Heart right ventricle (tissue), 16 donors: Measurements from ENCODE around the gene FAM83E. TPM values are rescaled to one million over a fixed set of nuclear protein-coding genes. Genes with fewer than 3 reads are reported as not detected.

ENCODE experiments used
- ATAC-seq, 8 donors: fragments of 200-7000 bp; cut with Tn5 transposase; one replicate each; pipeline ENCODE4 v1.9.1; 2020; ENCODE audit warnings: mild to moderate bottlenecking in 8 of 8, moderate library complexity in 8 of 8, moderate number of reproducible peaks in 1 of 8
- DNase-seq, 2 donors: peaks; one replicate each; pipeline ENCODE4 v3.0.0-alpha.2; 2020
- H3K27ac ChIP-seq, 10 donors: fragments of 200-600 bp; sonication (generic) in 2 of 10; one replicate each; pipeline versions ENCODE4 v1.5.0 to v1.8.0; 2020 to 2022; ENCODE audit warnings: mild to moderate bottlenecking in 3 of 10
- H3K27me3 ChIP-seq, 7 donors: fragments of 200-600 bp; one replicate each; pipeline ENCODE4 v1.8.0; 2021 to 2022; ENCODE audit warnings: mild to moderate bottlenecking in 2 of 7
- H3K36me3 ChIP-seq, 9 donors: fragments of 200-600 bp; sonication (generic) in 1 of 9; one replicate each; pipeline versions ENCODE4 v1.5.0 to v1.8.0; 2020 to 2022; ENCODE audit warnings: mild to moderate bottlenecking in 2 of 9
- H3K4me1 ChIP-seq, 9 donors: fragments of 200-600 bp; sonication (generic) in 1 of 9; one replicate each; pipeline versions ENCODE4 v1.5.0 to v1.8.0; 2020 to 2022; ENCODE audit warnings: mild to moderate bottlenecking in 4 of 9
- H3K4me3 ChIP-seq, 10 donors: fragments of 200-600 bp; sonication (generic) in 2 of 10; one replicate each; pipeline versions ENCODE4 v1.5.0 to v1.8.0; 2020 to 2022; ENCODE audit warnings: mild to moderate bottlenecking in 7 of 10, moderate library complexity in 2 of 10
- H3K9me3 ChIP-seq, 11 donors: fragments of 200-600 bp in 10 of 11; sonication (generic) in 2 of 11; one replicate each; pipeline versions ENCODE4 v1.5.0 to v1.8.0; 2013 to 2022; ENCODE audit warnings: mild to moderate bottlenecking in 2 of 11, control low read depth in 1 of 11, moderate library complexity in 1 of 11
- WGBS, 2 donors: extraction: QIAGEN DNeasy Blood & Tissue Kit; methylation state at CpG; one replicate each; pipeline ENCODE4 v1.1.7; 2013; ENCODE audit warnings: inconsistent platforms in 1 of 2; 5-methylcytosine and 5-hydroxymethylcytosine counted together
- intact Hi-C, 10 donors: fragments of 100-400 bp; cut with DNase I; formaldehyde crosslinking; loops; one replicate each; pipeline versions ENCODE4 v1.11.1 to v1.14.2; 2022
- polyA plus RNA-seq, 2 donors: library from polyadenylated mRNA; stranded (reverse); fragments of 200-250 nt; gene quantifications; one replicate each; pipeline ENCODE4 v1.2.3, GENCODE V29; 2013
- total RNA-seq, 10 donors: library from RNA; stranded (reverse); fragmentation: NEBNext Ultra II Directional in 3 of 10; extraction: Animal tissue kit (Norgen Biotek cat#: 25700) in 3 of 10; gene quantifications; one replicate each; pipeline versions ENCODE4 v1.2.1 to v1.2.4, GENCODE V29; 2021 to 2023
- TF ChIP-seq, protein P1 (sequence below), 9 donors: fragments of 200-600 bp; sonication (generic) in 2 of 9; IDR thresholded peaks; one replicate each; pipeline versions ENCODE4 v1.5.0 to v1.8.0; 2021 to 2022; ENCODE audit warnings: antibody characterized with exemption in 9 of 9, mild to moderate bottlenecking in 5 of 9, moderate library complexity in 1 of 9
- donor health status: Arrhythmogenic right ventricular cardiomyopathy.
- donor health status: ischemic (EF 13 %, LVEDD 7.1; RV severe dilation, severe dysfunction).
- donor health status: healthy with polysubstance abuse.
- donor health status: DM: no; HTN: yes; CAD: no.
- donor health status: DM: no; HTN: no; CAD: no.
- donor health status: ischemic (EF 25% LVEDD 6.9; RV normal size, moderate dysfunction).
- donor health status: ischemic (EF 25% LVEDD 5.7; RV mildly dilated, moderate dysfunction).
- donor health status: healthy.
- donor health status: DM: yes; HTN: yes; CAD: no.
- donor health status: Ischemic cardiomyopathy.
- donor health status: ischemic (EF 35%, LVEDD 5.7; RV mildly dilated, moderate dysfunction).
- donor health status: nonischemic (EF 11% LVEDD 7.7; RV severe dilation, severe dysfunction).
- donor health status: DM: yes; HTN: yes; CAD: no.
- donor health status: PGD.
- donor health status: ischemic (EF 29% LVEDD 5.4; RV normal size, mild dysfunction).
- donor health status: nonischemic (EF 23%, LVEDD 6.1; RV moderate dilation, normal function).

The FAM83E gene
- total and polyA plus RNA-seq, 12 donors = 0.01 TPM; not detected in 11

DNA sequence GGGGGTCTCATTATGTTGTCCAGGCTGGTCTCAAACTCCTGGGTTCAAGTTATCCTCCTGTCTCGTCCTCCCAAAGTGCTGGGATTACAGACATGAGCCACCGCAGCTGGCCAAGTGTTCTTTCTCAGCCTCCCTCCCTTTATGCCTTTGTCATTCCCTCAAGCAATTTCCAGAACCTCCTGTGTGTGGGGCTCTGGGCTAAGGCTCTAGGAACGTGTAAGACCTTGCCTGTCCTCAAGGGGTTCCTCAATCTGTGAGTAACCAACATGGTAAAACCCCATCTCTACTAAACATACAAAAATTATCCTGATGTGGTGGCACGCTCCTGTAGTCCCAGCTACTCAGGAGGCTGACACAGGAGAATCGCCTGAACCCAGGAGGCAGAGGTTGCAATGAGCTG is 23.9 kb downstream of the FAM83E start:
- Histone ChIP-seq H3K9me3 (no peaks in the 10 kb centered on the region), H3K4me1 (peaks cover 0 to 11% (median 4%) of the 10 kb centered on the region in 9 donors), H3K27me3 (no peaks in the 10 kb centered on the region), H3K27ac (no peak overlapping the region), H3K4me3 (no peak overlapping the region), H3K36me3 (no peaks in the 10 kb centered on the region)
- WGBS, 2 donors = 82 to 83% methylated on average over 5 of the region's 5 CpGs
- ATAC-seq (no peak), DNase-seq (no peak)
- TF ChIP-seq, protein P1, sequence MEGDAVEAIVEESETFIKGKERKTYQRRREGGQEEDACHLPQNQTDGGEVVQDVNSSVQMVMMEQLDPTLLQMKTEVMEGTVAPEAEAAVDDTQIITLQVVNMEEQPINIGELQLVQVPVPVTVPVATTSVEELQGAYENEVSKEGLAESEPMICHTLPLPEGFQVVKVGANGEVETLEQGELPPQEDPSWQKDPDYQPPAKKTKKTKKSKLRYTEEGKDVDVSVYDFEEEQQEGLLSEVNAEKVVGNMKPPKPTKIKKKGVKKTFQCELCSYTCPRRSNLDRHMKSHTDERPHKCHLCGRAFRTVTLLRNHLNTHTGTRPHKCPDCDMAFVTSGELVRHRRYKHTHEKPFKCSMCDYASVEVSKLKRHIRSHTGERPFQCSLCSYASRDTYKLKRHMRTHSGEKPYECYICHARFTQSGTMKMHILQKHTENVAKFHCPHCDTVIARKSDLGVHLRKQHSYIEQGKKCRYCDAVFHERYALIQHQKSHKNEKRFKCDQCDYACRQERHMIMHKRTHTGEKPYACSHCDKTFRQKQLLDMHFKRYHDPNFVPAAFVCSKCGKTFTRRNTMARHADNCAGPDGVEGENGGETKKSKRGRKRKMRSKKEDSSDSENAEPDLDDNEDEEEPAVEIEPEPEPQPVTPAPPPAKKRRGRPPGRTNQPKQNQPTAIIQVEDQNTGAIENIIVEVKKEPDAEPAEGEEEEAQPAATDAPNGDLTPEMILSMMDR (IDR thresholded peaks at IDR 0.05) = no peak
- intact Hi-C loops = no loop called here

DNA sequence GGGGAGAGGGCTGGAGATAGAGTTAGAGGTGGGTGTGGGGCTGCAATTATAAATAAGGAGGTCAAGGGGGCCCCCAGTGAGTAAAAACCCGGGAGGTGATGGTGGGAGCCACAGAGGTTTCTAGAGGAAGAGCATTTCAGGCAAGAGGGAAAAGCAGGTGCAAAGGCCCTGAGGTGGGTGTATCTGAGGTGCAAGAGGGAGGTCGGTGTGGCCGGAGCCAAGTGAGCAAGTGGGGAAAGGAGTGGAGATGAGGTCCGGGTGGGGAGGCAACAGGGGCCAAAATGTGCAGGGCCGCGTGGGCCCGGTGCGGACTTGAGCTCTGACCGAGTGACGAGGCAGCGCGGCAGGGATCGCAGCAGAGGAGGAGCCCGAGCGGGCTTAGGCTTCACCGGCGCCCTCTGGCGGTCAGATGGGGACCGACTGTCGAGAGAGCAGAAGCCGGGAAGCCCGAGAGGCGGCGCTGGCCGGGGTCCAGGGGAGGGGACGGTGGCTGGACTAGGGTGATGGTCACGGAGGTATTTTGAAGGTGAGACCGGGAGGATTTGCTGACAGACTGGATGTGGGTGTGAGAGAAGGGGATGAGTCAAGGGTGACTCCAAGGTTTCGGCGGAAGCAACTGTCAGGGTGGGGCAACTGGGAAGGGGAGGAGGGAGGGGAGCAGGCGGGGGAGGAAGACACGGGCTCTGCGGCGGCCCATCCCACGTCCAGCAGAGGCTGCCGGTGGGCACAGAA is 26.0 kb downstream of the FAM83E start:
- Histone ChIP-seq H3K9me3 (no peaks in the 10 kb centered on the region), H3K4me1 (peaks cover 0 to 15% (median 8%) of the 10 kb centered on the region in 9 donors), H3K4me3 (peak overlapping the region in 9 of 10 donors; percentile 21 to 52 (median 47)), H3K27ac (peak overlapping the region in 2 of 10 donors; percentile 0 to 74), H3K27me3 (no peaks in the 10 kb centered on the region), H3K36me3 (no peaks in the 10 kb centered on the region)
- DNase-seq (peak; percentile 89 to 94), ATAC-seq (peak; percentile 77 to 90 (median 88))
- 4 to 5% methylated on average over 35 to 36 of the region's 36 CpGs for WGBS, 2 donors
- TF ChIP-seq, protein P1 (IDR thresholded peaks at IDR 0.05) = peak; percentile 80 to 98 (median 94)
- intact Hi-C loops = loop anchor here in 9 of 10 donors (1.0 to 10.0 kb wide), 11 partner anchors 29 to 324 kb away; partner anchors contain the start of gene EMP3 (in 1 of the 9)

DNA sequence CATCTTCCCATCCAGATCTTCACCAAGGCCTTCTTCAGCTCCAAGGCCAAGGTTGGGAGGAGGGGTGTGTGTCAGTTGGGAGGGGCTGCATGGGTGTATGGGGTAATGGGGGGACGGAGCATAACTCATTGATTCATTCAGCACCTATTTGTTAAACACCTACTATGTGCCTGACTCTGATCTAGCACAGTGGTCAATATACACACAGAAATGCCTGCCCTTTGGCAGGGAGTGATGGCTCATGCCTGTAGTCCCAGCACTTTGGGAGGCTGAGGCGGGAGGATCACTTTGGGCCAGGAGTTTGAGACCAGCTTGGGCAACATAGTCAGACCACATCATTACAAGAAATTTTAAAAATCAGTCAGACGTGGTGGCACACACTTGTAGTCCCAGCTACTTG is 27.5 kb downstream of the FAM83E start:
- Histone ChIP-seq H3K27ac (no peak overlapping the region), H3K4me1 (peaks cover 0 to 20% (median 12%) of the 10 kb centered on the region in 9 donors), H3K4me3 (no peak overlapping the region), H3K9me3 (no peaks in the 10 kb centered on the region), H3K36me3 (no peaks in the 10 kb centered on the region), H3K27me3 (no peaks in the 10 kb centered on the region)
- intact Hi-C loops = loop anchor here in 9 of 10 donors (2.0 to 10.0 kb wide), 9 partner anchors 80 to 323 kb away; partner anchors contain the start of gene EMP3 (in 1 of the 9)
- TF ChIP-seq, protein P1 (IDR thresholded peaks at IDR 0.05) = no peak
- WGBS, 2 donors = 91 to 93% methylated on average over 3 of the region's 3 CpGs
- ATAC-seq (no peak), DNase-seq (no peak)

DNA sequence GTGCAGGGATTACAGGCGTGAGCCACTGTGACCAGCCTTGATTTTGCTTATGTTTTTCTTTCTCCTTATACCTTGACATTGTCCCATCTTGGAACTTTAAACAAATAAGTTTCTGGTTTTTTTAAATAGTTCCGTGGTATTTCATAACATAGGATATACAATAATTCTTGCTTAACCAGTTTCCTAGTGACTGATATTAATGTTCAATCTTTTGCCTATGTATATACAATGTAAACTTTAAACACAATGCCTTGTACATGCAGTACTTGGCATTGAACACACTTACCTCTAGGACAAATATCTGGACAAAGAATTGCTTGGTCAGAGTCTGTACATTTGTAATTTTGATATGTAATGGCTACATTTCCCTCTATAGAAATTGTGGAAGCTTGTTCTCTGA is 32.7 kb downstream of the FAM83E start:
- intact Hi-C loops = loop anchor here in 7 of 10 donors (5.0 to 10.0 kb wide), 8 partner anchors 70 to 317 kb away; partner anchors contain the start of genes LMTK3 (in 2 of the 7) and EMP3 (in 1 of the 7)
- Histone ChIP-seq H3K9me3 (no peaks in the 10 kb centered on the region), H3K4me3 (no peak overlapping the region), H3K4me1 (peaks cover 0 to 9% (median 7%) of the 10 kb centered on the region in 9 donors), H3K27ac (no peak overlapping the region), H3K36me3 (no peaks in the 10 kb centered on the region), H3K27me3 (no peaks in the 10 kb centered on the region)
- TF ChIP-seq, protein P1 (IDR thresholded peaks at IDR 0.05) = no peak
- no peak for DNase-seq
- no peak for ATAC-seq
- 81 to 86% methylated on average over 2 of the region's 2 CpGs for WGBS, 2 donors
